ENCODE data around the gene LDLRAD3.

DNA sequence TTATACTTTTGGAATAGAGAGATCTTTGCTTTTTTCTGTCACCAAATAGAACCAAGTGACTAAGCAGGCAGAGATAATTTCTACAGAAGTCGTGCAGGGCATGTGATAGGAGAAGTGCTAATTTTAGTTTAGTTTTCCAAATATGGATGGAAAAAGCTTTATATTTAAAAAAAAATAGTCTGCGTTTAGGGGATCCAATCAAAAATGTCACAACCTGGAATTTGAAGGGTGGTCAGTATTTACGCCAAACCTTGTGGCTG, 165.7 kb downstream of the LDLRAD3 start:
- TF ChIP-seq, protein P1, sequence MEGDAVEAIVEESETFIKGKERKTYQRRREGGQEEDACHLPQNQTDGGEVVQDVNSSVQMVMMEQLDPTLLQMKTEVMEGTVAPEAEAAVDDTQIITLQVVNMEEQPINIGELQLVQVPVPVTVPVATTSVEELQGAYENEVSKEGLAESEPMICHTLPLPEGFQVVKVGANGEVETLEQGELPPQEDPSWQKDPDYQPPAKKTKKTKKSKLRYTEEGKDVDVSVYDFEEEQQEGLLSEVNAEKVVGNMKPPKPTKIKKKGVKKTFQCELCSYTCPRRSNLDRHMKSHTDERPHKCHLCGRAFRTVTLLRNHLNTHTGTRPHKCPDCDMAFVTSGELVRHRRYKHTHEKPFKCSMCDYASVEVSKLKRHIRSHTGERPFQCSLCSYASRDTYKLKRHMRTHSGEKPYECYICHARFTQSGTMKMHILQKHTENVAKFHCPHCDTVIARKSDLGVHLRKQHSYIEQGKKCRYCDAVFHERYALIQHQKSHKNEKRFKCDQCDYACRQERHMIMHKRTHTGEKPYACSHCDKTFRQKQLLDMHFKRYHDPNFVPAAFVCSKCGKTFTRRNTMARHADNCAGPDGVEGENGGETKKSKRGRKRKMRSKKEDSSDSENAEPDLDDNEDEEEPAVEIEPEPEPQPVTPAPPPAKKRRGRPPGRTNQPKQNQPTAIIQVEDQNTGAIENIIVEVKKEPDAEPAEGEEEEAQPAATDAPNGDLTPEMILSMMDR (IDR thresholded peaks at IDR 0.05): no peak
- no peak for TF ChIP-seq POLR2AphosphoS5 (IDR thresholded peaks at IDR 0.05)
